ENCODE data around the gene HTR2A. TPM values are rescaled to one million over a fixed set of nuclear protein-coding genes. Genes with fewer than 3 reads are reported as not detected.

Gene HTR2A
- total RNA-seq, 1 donor from 2014 or later = not detected

DNA sequence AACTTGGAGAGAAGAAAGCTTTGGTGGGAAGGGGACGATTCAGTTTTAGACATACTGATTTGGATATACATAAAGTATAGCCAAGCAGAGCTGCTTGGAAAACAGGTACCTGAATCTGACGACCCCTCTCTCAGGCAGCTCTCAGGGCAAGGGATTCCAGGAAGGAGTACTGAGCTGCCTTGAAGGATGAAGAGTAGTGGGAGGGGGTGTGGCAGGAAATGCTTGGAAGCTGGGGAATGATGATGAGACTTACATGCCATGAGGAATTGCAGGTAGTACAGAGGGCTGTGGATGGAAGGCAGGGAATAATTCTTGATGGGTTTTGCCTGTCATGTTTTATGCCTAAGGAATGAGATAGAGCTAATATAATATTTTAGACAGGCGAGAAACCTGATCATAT lies 38.7 kb downstream of the HTR2A start:
- Mint-ChIP-seq H3K9me3 (no peaks in the 10 kb centered on the region), H3K36me3 (ENCODE audit: low read depth) (no peaks in the 10 kb centered on the region), H3K4me3 (no peak overlapping the region), H3K4me1 (no peaks in the 10 kb centered on the region), H3K27me3 (peaks cover 4% of the 10 kb centered on the region), H3K27ac (no peak overlapping the region)
- intact Hi-C loops (cut with micrococcal nuclease) = no loop called here
- no peak for DNase-seq

DNA sequence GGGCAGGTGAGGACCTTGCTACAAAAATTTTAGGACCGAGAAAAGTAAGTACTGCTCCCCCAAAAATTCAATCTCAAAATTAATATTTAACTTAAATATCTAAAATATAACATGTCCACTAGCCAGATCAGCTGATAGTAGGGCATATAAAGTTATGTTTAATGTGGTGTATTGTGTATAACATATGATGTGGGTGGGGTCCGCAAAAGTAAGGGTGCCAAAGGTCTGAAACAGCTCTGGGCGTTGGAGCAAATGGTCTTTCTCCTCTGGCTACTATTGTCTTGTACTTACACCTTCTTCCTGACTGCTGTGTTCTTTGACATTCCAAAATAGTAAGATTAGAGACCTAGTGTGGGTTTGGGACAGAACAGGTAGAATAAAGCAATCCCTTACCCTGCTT lies 41.2 kb downstream of the HTR2A start:
- Mint-ChIP-seq H3K27ac (no peak overlapping the region), H3K9me3 (no peaks in the 10 kb centered on the region), H3K36me3 (ENCODE audit: low read depth) (no peaks in the 10 kb centered on the region), H3K4me1 (no peaks in the 10 kb centered on the region), H3K27me3 (peaks cover 10% of the 10 kb centered on the region), H3K4me3 (no peak overlapping the region)
- intact Hi-C loops (cut with micrococcal nuclease) = no loop called here
- DNase-seq = no peak

DNA sequence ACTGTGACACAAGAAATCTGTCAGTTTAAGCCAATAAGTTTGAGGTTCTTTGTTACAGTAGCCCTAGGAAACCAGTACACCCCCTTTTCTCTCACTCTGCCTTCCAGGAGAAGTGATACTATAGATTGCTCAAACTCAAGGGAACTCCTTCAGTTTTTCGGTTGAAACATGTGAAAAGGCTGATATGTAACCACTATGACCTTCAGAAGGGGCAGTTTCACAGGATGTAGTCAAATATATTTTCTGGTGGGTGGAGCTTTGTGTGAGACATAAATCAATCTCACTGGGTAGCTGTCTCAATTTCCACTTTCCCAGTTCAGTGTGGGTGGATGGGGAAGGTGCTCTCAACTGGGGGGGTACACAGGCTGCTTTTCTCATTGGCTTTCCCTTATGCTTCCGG lies 41.7 kb downstream of the HTR2A start:
- H3K27ac Mint-ChIP-seq = no peak overlapping the region
- H3K27me3 Mint-ChIP-seq = peaks cover 12% of the 10 kb centered on the region
- DNase-seq = no peak
- H3K36me3 Mint-ChIP-seq (ENCODE audit: low read depth) = no peaks in the 10 kb centered on the region
- intact Hi-C loops (cut with micrococcal nuclease) = no loop called here
- no peaks in the 10 kb centered on the region for H3K4me1 Mint-ChIP-seq
- no peak overlapping the region for H3K4me3 Mint-ChIP-seq
- no peaks in the 10 kb centered on the region for H3K9me3 Mint-ChIP-seq

DNA sequence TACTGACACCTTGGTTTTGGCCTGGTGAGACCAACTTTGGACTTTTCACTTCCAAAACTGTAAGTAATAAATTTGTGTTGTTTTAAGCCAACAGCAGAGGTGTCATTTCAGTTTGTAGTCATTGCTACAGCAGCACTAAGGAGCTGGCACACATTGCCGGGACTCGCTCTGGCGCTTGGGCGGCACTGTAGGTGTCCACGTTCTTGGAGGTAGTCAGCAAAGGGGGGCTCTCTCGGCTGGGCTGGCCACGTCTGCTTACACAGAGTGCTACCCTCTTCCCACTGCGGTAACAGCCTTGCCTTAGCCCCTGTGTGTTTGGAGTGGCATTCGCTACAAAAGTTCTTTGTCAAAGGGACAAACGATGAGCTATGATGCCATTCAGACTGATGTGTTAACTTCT lies 44.7 kb downstream of the HTR2A start:
- DNase-seq = no peak
- no peak overlapping the region for H3K27ac Mint-ChIP-seq
- no peak overlapping the region for H3K4me3 Mint-ChIP-seq
- H3K27me3 Mint-ChIP-seq = peaks cover 12% of the 10 kb centered on the region
- intact Hi-C loops (cut with micrococcal nuclease) = no loop called here
- no peaks in the 10 kb centered on the region for H3K9me3 Mint-ChIP-seq
- H3K36me3 Mint-ChIP-seq (ENCODE audit: low read depth) = no peaks in the 10 kb centered on the region
- no peaks in the 10 kb centered on the region for H3K4me1 Mint-ChIP-seq

DNA sequence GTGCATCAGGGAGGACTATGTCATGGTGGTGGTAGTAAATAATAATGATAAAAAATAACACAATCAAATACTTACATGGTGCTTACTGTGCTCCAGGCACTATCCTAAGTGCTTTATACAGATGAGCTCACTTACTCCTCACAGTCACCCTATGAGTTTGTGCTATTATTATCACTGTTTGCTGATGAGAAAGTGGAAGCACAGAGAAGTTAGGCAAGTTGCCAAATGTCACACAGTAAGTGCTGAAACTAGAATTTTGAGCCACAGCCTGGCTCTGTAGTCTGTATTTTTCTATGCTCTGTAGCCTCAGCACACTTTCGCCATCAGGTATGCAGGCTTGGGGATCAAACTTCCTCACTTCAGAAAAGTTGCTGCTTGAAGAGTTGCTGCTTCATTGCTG lies 46.6 kb downstream of the HTR2A start:
- no peak overlapping the region for H3K4me3 Mint-ChIP-seq
- no peak overlapping the region for H3K27ac Mint-ChIP-seq
- peaks cover 12% of the 10 kb centered on the region for H3K27me3 Mint-ChIP-seq
- no peak for DNase-seq
- no peaks in the 10 kb centered on the region for H3K9me3 Mint-ChIP-seq
- intact Hi-C loops (cut with micrococcal nuclease) = no loop called here
- H3K4me1 Mint-ChIP-seq = no peaks in the 10 kb centered on the region
- H3K36me3 Mint-ChIP-seq (ENCODE audit: low read depth) = no peaks in the 10 kb centered on the region

DNA sequence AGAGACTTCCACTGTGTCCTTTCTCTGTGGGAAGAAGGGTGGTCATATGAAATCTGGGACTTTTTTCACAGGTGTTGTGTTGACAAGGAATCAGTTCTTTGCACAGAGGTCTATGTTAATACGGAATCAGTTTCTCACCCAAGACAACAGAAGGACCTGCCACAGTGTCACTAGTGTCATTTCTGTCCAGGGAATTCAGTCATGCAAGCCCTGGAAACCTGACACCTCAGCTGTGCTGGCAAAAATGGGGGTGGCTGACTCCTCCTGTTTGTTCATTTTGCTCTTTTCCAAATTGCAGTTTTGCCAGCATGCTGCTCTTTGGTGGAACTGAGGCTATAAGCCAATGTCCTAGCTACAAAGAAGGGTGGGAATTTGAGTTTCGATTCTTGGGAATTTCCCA lies 50.1 kb downstream of the HTR2A start:
- H3K9me3 Mint-ChIP-seq = no peaks in the 10 kb centered on the region
- intact Hi-C loops (cut with micrococcal nuclease) = no loop called here
- no peak for DNase-seq
- no peaks in the 10 kb centered on the region for H3K36me3 Mint-ChIP-seq (ENCODE audit: low read depth)
- H3K27me3 Mint-ChIP-seq = peaks cover 14% of the 10 kb centered on the region
- no peak overlapping the region for H3K27ac Mint-ChIP-seq
- no peak overlapping the region for H3K4me3 Mint-ChIP-seq
- no peaks in the 10 kb centered on the region for H3K4me1 Mint-ChIP-seq

DNA sequence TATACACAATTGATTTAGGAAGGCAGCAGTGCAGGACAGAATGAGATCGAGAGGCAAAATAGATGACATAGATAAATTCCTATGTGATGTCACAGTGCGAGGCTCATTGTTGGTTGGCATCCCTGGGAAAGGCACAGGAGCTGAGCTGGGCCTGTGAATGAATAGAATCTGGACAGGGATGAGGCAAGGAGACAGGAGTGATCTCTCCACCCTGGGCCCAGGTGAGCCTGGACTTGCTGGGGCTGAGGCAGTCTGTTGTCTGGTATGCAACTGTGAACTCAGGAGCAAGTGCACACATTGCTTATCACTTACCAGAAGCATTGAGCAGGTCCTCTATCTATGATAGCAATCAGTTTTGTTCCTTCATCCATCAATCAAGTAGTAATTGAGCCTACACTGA lies 51.7 kb downstream of the HTR2A start:
- Mint-ChIP-seq H3K9me3 (no peaks in the 10 kb centered on the region), H3K4me1 (no peaks in the 10 kb centered on the region), H3K4me3 (no peak overlapping the region), H3K27ac (no peak overlapping the region), H3K27me3 (peaks cover 12% of the 10 kb centered on the region), H3K36me3 (ENCODE audit: low read depth) (no peaks in the 10 kb centered on the region)
- intact Hi-C loops (cut with micrococcal nuclease) = no loop called here
- no peak for DNase-seq

DNA sequence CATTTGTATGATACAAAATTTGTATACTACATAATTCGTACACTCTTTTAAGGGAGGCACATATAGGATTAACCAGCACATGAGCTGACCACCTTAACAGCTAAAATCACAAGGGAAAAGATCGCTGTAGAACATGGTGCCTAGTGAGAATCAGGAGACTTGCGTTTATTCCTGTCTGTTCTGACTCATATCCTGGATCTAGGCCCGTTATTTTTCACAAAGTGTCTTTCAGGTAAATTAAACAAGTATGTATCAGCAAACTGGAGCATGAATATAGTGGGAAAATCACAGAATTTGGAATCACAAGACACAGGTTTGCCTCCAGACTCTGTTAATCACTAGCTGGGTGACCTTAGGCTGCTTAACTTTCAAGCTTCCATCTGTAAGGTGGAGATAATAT lies 52.4 kb downstream of the HTR2A start:
- Mint-ChIP-seq H3K27me3 (peaks cover 12% of the 10 kb centered on the region), H3K4me3 (no peak overlapping the region), H3K27ac (no peak overlapping the region), H3K9me3 (no peaks in the 10 kb centered on the region), H3K36me3 (ENCODE audit: low read depth) (no peaks in the 10 kb centered on the region), H3K4me1 (no peaks in the 10 kb centered on the region)
- DNase-seq = no peak
- intact Hi-C loops (cut with micrococcal nuclease) = no loop called here

DNA sequence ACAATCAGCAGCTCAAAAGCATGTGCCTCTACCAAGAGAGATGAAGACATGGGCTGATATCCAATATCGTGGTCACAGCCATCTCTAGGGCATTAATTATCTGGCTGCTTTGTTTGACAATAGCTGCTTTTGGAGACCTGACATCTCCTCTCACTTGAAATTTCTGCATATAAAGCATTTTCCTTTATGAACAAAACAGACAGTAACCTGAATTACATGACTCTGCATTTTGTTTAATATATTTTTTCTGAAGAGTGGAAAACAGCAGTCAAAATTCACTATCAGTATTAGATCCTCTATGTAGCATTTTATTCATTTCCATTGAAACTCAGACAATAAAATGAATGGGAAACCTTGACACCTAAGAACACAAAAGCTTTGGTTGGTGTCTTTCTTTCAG lies 57.5 kb downstream of the HTR2A start:
- DNase-seq = no peak
- intact Hi-C loops (cut with micrococcal nuclease) = no loop called here
- H3K27ac Mint-ChIP-seq = no peak overlapping the region
- no peaks in the 10 kb centered on the region for H3K9me3 Mint-ChIP-seq
- H3K4me3 Mint-ChIP-seq = no peak overlapping the region
- H3K4me1 Mint-ChIP-seq = no peaks in the 10 kb centered on the region
- peaks cover 13% of the 10 kb centered on the region for H3K27me3 Mint-ChIP-seq
- H3K36me3 Mint-ChIP-seq (ENCODE audit: low read depth) = no peaks in the 10 kb centered on the region

DNA sequence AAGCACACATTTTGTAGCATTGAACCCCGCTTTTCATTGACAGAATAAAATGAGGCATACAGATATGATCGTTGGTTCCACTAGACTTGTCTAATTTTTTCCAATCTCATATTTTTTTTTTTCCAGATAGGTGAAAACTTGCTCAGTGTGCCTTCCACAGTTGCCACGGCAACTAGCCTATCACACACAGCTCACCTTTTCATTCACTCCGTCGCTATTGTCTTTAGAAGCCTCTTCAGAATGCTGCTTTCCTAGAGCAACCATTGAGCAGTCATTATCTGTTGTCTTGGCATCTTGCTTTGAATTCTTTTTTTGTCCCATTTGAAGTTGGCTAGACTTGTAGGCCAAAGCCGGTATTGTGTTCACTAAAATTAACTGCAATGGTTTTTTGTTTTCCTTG lies 62.2 kb downstream of the HTR2A start:
- H3K27me3 Mint-ChIP-seq = peaks cover 15% of the 10 kb centered on the region
- intact Hi-C loops (cut with micrococcal nuclease) = no loop called here

DNA sequence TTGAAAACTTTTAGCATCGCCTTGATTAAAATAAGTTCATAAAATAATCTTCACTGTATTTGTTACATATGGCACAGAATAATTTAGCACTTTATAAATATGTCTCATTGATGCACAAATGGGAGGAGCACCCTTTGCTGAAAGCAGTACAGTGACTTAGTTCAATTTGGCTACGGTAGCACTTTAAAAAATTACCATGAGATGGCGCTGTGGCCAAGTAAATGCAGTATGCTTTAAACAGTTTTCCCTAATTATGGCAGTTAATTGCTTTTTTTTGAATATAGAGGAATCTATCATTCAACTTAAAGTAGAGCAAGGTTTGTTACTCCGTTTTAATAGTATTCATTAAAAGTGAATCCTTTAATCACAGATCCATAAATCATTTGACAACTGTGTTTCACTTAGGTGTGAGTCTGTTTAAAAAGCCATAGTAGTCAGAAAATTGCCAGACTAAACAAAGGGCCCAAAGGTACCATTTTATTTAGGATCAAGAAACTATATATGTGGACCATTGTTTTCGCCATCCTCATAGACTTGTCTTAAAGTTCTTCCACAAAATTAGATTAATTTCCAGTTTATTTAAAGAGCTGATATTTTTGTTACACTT lies 65.2 kb downstream of the HTR2A start:
- intact Hi-C loops (cut with micrococcal nuclease) = loop anchor here (1.0 kb wide), 1 partner anchor 943 kb away; no protein-coding TSS in a partner anchor
- Mint-ChIP-seq H3K36me3 (ENCODE audit: low read depth) (no peaks in the 10 kb centered on the region), H3K4me3 (no peak overlapping the region), H3K27me3 (peaks cover 17% of the 10 kb centered on the region), H3K9me3 (no peaks in the 10 kb centered on the region), H3K4me1 (no peaks in the 10 kb centered on the region), H3K27ac (no peak overlapping the region)
- DNase-seq = peak; percentile 79

More for the DNA sequence above, 62.2 kb downstream of the HTR2A start:
- no peak for DNase-seq
- Mint-ChIP-seq H3K36me3 (ENCODE audit: low read depth) (no peaks in the 10 kb centered on the region), H3K4me1 (no peaks in the 10 kb centered on the region), H3K9me3 (no peaks in the 10 kb centered on the region), H3K27ac (no peak overlapping the region), H3K4me3 (no peak overlapping the region)

DNA sequence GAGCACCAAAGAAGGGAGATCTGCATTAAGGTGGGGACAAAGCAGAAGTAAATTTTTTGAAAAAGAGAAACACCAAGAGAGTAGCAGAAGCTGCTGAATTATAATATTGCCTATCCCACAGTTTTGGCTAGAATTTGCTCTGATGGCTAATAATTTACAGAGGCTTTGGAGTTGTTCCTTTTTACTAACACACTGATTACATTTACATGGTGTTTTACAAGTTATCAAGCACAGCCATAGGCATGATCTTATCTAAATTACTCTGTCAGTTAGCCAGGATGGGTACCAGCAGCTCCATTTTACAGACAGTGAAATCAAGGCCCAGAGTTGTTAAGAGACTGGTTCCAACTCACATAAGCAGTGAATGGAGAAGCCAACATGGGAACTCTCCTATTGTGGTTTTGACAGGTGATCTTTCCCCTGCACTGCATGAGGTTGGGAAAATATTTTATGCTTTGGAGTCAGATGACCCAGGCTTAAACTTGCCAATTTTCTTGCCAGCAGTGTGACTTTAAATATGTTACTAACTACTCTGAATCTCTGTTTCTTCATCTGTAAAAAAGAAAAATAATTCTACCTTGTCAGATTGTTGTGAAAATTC lies 66.3 kb downstream of the HTR2A start:
- H3K27ac Mint-ChIP-seq = no peak overlapping the region
- H3K4me3 Mint-ChIP-seq = no peak overlapping the region
- DNase-seq = no peak
- intact Hi-C loops (cut with micrococcal nuclease) = loop anchor here (1.0 kb wide), 1 partner anchor 944 kb away; no protein-coding TSS in a partner anchor
- H3K27me3 Mint-ChIP-seq = peaks cover 17% of the 10 kb centered on the region
- no peaks in the 10 kb centered on the region for H3K9me3 Mint-ChIP-seq
- H3K36me3 Mint-ChIP-seq (ENCODE audit: low read depth) = no peaks in the 10 kb centered on the region
- no peaks in the 10 kb centered on the region for H3K4me1 Mint-ChIP-seq

DNA sequence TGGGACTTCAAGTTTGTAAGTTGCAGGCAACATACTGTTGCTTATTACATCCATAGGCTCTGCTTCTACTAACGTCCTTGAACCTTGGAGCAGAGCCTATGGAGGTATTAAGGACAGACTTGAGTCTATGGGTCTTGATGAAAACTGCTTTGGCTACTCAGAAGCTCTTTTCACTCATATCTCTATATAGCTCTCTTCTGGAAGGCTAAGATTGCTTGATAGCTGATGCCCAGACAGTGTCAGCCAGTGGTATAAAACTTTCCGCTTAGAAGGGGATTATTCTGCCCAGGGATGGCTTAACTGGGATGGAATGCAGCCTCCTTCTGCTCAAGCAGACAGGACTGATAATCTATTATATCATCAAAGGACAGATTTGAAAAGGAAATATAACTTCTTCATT lies 74.3 kb downstream of the HTR2A start:
- intact Hi-C loops (cut with micrococcal nuclease) = no loop called here
- Mint-ChIP-seq H3K36me3 (ENCODE audit: low read depth) (no peaks in the 10 kb centered on the region), H3K27me3 (peaks cover 14% of the 10 kb centered on the region), H3K4me1 (no peaks in the 10 kb centered on the region), H3K9me3 (no peaks in the 10 kb centered on the region), H3K4me3 (no peak overlapping the region), H3K27ac (no peak overlapping the region)
- no peak for DNase-seq

DNA sequence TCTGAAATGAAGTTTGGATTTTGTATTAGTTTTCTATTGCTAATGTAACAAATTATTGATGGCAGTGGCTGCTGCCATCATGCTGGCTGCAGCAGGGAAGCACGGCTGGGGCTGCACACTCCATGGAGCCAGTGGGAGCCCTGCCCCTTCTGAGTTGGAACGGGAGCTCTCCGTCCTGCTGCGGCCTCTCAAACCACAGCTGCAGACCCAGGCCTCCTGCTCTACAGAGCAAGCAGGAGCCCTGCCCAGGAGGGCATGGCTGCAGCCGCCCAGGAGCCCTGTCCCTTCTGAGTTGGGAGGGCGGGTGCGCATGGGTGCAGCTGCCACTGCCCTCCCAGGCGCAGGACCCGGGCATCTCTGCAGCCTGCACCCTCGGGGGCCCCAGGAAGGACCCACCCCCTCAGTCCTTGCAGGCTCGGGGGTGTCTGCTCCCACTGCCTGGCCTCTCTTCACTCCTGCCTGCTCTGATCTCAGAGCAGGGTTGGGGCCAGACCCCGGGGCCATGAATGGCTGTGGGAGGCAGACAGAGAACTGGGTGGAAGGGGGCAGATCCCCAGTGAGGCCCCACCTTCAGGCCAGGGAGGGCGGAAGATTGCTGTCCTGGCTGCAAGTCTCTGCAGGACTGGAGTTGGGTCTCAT lies 78.9 kb downstream of the HTR2A start:
- H3K4me3 Mint-ChIP-seq = no peak overlapping the region
- peaks cover 19% of the 10 kb centered on the region for H3K27me3 Mint-ChIP-seq
- intact Hi-C loops (cut with micrococcal nuclease) = no loop called here
- no peak overlapping the region for H3K27ac Mint-ChIP-seq
- DNase-seq = no peak
- H3K9me3 Mint-ChIP-seq = peaks cover 4% of the 10 kb centered on the region
- no peaks in the 10 kb centered on the region for H3K4me1 Mint-ChIP-seq
- H3K36me3 Mint-ChIP-seq (ENCODE audit: low read depth) = no peaks in the 10 kb centered on the region

All from activated CD4-positive, alpha-beta T cell treated with anti-CD3 and anti-CD28 coated beads, Interleukin-2, amount 10 ng/mL, durations not matched to agents 24 days and 14 days (primary cell).